Smooth muscle cell of the brain vasculature (primary cell): ENCODE results near the gene RNF215.

ENCODE experiments used
- DNase-seq: peaks from one replicate; pipeline ENCODE4 v3.0.0-alpha.2; 2012; ENCODE audit warnings: low read depth, low spot score

RNF215 gene

DNA sequence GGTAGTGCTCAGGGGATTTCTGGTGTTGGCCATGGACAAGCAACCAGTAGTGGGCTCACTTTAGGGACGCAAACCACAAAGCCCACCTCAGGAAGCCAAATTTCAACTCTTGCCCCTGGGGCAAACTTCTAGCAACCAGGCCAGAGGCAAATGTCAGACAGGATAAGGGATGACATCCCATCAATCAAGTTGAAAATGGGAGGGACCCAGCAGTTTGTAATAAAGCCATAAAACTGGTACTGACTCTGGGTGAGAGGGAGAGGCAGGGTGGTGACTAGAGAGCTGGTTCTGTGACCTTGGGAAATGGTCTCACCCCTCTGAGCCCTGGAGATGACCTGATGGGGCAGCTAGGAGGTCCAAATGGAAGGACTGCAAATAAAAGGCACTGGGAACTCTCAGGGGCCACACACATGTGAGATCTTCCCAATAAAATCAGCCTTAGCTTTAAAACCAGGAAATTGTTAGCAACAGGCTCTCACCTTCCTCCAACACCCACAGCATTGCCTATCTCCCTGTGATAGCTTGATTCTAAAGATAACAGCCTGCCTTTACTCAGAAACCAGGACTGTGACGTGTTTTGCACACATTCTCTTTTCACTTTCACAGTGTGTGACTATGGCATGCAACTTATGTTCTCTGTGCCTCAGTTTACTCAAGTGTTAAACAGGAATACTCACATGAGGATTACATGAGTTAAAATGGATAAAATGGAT, 54.1 kb downstream of the RNF215 start:
- no peak for DNase-seq

- no peak for DNase-seq
Measured at GRCh38 chr22:30332551-30332950, 54.7 kb downstream of the RNF215 start.
